Ovary (tissue), 3 donors: ENCODE data around the gene MAST1.

Experiments used
- CTCF ChIP-seq, 3 donors: fragments of 450-650 bp in 2 of 3; fragments of 200-600 bp in 1 of 3; IDR thresholded peaks; one replicate each; pipeline versions ENCODE4 v1.5.1 to v1.8.0; 2016 to 2022; ENCODE audit warnings: antibody characterized with exemption in 3 of 3, mild to moderate bottlenecking in 1 of 3
- EP300 ChIP-seq: sonication (generic); formaldehyde crosslinking; IDR thresholded peaks from one replicate; pipeline ENCODE4 v1.6.1; 2017; ENCODE audit warnings: antibody characterized with exemption
- donor health status: DM: no; HTN: no; CAD: no.

- TF ChIP-seq CTCF (IDR thresholded peaks at IDR 0.05) (no peak), EP300 (no peak)
These were observed 33.4 kb downstream of the MAST1 start for GRCh38 chr19:12871681-12872080.
